GM23338 (cell line): Measurements from ENCODE around the gene VILL. TPM values are rescaled to one million over a fixed set of nuclear protein-coding genes. Genes with fewer than 3 reads are reported as not detected.
"Not testable (repeated sequence)": the region's sequence is repeated elsewhere in the genome, so short reads cannot be mapped to it uniquely, and the experiment has no call there.

Experiments used
- ATAC-seq: fragments of 200-7000 bp; cut with Tn5 transposase; 3 replicates; pipeline ENCODE4 v1.9.1; 2020
- DNase-seq: peaks from one replicate; pipeline ENCODE4 v3.0.0-alpha.2; 2015; ENCODE audit warnings: low spot score
- H2AFZ ChIP-seq: fragments of 200-600 bp; sonication (generic); 2 replicates; pipeline ENCODE4 v1.8.0; 2016; ENCODE audit warnings: antibody characterized with exemption, mild to moderate bottlenecking, moderate library complexity
- H3F3A ChIP-seq: fragments of 200-600 bp; sonication (generic); replicated peaks from 2 replicates; pipeline ENCODE4 v1.8.0; 2017; ENCODE audit warnings: antibody characterized with exemption, mixed run types, low read depth
- H3K27ac ChIP-seq: fragments of 200-600 bp; sonication (generic); 2 replicates; pipeline ENCODE4 v1.6.1; 2016; ENCODE audit warnings: low read depth
- H3K27me3 ChIP-seq: fragments of 200-600 bp; sonication (generic); 2 replicates; pipeline ENCODE4 v1.8.0; 2016; ENCODE audit warnings: mild to moderate bottlenecking, mixed run types, moderate library complexity; ENCODE audit not compliant: insufficient read depth
- H3K36me3 ChIP-seq: fragments of 200-600 bp; sonication (generic); 2 replicates; pipeline ENCODE4 v1.8.0; 2016; ENCODE audit warnings: mild to moderate bottlenecking; ENCODE audit not compliant: insufficient read depth
- H3K4me1 ChIP-seq: fragments of 200-600 bp; sonication (generic); 2 replicates; pipeline ENCODE4 v1.8.0; 2016; ENCODE audit warnings: mild to moderate bottlenecking, moderate library complexity; ENCODE audit not compliant: insufficient read depth
- H3K4me2 ChIP-seq: fragments of 200-600 bp; sonication (generic); 2 replicates; pipeline ENCODE4 v1.7.1; 2017; ENCODE audit warnings: mixed run types
- H3K4me3 ChIP-seq: fragments of 200-600 bp; sonication (generic); 2 replicates; pipeline ENCODE4 v1.6.1; 2016; ENCODE audit warnings: mixed run types
- H3K79me2 ChIP-seq: fragments of 200-600 bp; sonication (generic); replicated peaks from 2 replicates; pipeline ENCODE4 v1.8.0; 2017; ENCODE audit warnings: mild to moderate bottlenecking; ENCODE audit not compliant: insufficient read depth
- H3K9me2 ChIP-seq: fragments of 200-600 bp; sonication (generic); 2 replicates; pipeline ENCODE4 v1.8.0; 2017; ENCODE audit not compliant: insufficient read depth
- H4K20me1 ChIP-seq: fragments of 200-600 bp; sonication (generic); replicated peaks from 2 replicates; pipeline ENCODE4 v1.8.0; 2017; ENCODE audit warnings: mild to moderate bottlenecking; ENCODE audit not compliant: insufficient read depth
- H3K27ac Mint-ChIP-seq: 2 replicates; pipeline ENCODE4 v1.8.0; 2020; ENCODE audit warnings: inconsistent platforms, mild to moderate bottlenecking, moderate library complexity, mixed read lengths
- H3K27me3 Mint-ChIP-seq: 3 replicates; pipeline ENCODE4 v1.8.0; 2022; ENCODE audit warnings: low read depth, mild to moderate bottlenecking, moderate library complexity, mixed read lengths, inconsistent platforms; ENCODE audit not compliant: insufficient read depth, poor library complexity
- H3K36me3 Mint-ChIP-seq: 3 replicates; pipeline ENCODE4 v1.8.0; 2021; ENCODE audit warnings: low read depth, mild to moderate bottlenecking, inconsistent platforms, moderate library complexity, mixed read lengths
- H3K4me1 Mint-ChIP-seq: 3 replicates; pipeline ENCODE4 v1.8.0; 2020; ENCODE audit warnings: mild to moderate bottlenecking, inconsistent platforms, mixed read lengths
- H3K4me3 Mint-ChIP-seq: 3 replicates; pipeline ENCODE4 v1.8.0; 2021; ENCODE audit warnings: moderate library complexity, mild to moderate bottlenecking, inconsistent platforms, mixed read lengths
- H3K9me3 Mint-ChIP-seq: 3 replicates; pipeline ENCODE4 v1.8.0; 2020; ENCODE audit warnings: moderate library complexity, mild to moderate bottlenecking, inconsistent platforms, mixed read lengths
- POLR2AphosphoS5 ChIP-seq: IDR thresholded peaks from 2 replicates; pipeline ENCODE4 v1.6.1; 2016; ENCODE audit warnings: antibody characterized with exemption, low read depth
- ZNF114 ChIP-seq: fragments of 250-450 bp; sonication (Bioruptor Pico); IDR thresholded peaks from 2 replicates; pipeline ENCODE4 v1.5.0; 2020; ENCODE audit warnings: mild to moderate bottlenecking, moderate library complexity
- ZNF462 ChIP-seq: fragments of 250-450 bp; sonication (Bioruptor Pico); IDR thresholded peaks from 2 replicates; pipeline ENCODE4 v1.5.0; 2020; ENCODE audit warnings: mild to moderate bottlenecking, moderate library complexity
- polyA plus RNA-seq: library from polyadenylated mRNA; unstranded; fragments of >200 nt; fragmentation: Nextera tagmentation; extraction: Ambion mirVana; gene quantifications from 2 replicates; pipeline ENCODE4 v1.2.1, GENCODE V29; 2016
- total RNA-seq: library from RNA; depleted of rRNA; stranded (reverse); fragments of >200 nt; shearing (Covaris generic); gene quantifications from 2 replicates; pipeline ENCODE4 v1.2.3, GENCODE V29; 2014
- TF ChIP-seq, protein P1 (sequence below): IDR thresholded peaks from one replicate; pipeline ENCODE4 v1.6.1; 2018; ENCODE audit warnings: antibody characterized with exemption; ENCODE audit not compliant: unreplicated experiment

Gene VILL
- total and polyA plus RNA-seq, 2 experiments from 2014 or later: 2.7 to 9.8 TPM

- no peak for TF ChIP-seq ZNF462 (CRISPR knock-in tag)
- no peak for TF ChIP-seq POLR2AphosphoS5
- no peak for TF ChIP-seq ZNF114 (CRISPR knock-in tag)
- TF ChIP-seq, protein P1, sequence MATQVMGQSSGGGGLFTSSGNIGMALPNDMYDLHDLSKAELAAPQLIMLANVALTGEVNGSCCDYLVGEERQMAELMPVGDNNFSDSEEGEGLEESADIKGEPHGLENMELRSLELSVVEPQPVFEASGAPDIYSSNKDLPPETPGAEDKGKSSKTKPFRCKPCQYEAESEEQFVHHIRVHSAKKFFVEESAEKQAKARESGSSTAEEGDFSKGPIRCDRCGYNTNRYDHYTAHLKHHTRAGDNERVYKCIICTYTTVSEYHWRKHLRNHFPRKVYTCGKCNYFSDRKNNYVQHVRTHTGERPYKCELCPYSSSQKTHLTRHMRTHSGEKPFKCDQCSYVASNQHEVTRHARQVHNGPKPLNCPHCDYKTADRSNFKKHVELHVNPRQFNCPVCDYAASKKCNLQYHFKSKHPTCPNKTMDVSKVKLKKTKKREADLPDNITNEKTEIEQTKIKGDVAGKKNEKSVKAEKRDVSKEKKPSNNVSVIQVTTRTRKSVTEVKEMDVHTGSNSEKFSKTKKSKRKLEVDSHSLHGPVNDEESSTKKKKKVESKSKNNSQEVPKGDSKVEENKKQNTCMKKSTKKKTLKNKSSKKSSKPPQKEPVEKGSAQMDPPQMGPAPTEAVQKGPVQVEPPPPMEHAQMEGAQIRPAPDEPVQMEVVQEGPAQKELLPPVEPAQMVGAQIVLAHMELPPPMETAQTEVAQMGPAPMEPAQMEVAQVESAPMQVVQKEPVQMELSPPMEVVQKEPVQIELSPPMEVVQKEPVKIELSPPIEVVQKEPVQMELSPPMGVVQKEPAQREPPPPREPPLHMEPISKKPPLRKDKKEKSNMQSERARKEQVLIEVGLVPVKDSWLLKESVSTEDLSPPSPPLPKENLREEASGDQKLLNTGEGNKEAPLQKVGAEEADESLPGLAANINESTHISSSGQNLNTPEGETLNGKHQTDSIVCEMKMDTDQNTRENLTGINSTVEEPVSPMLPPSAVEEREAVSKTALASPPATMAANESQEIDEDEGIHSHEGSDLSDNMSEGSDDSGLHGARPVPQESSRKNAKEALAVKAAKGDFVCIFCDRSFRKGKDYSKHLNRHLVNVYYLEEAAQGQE: no peak
Measured at GRCh38 chr3:38032328-38032865, 41.8 kb downstream of the VILL start (continued).

- H3K27me3 ChIP-seq: peaks cover 36% of the 10 kb centered on the region
- H2AFZ ChIP-seq, H4K20me1 ChIP-seq, H3K9me3 Mint-ChIP-seq, H3K36me3 ChIP-seq, H3K4me3 ChIP-seq, H3K36me3 Mint-ChIP-seq, H3K79me2 ChIP-seq, H3K4me1 ChIP-seq, H3K4me2 ChIP-seq, H3K27ac Mint-ChIP-seq, H3K4me3 Mint-ChIP-seq, H3F3A ChIP-seq, ATAC-seq, H3K9me2 ChIP-seq, H3K27ac ChIP-seq, DNase-seq: not testable (repeated sequence)
- H3K27me3 Mint-ChIP-seq: peaks cover 25% of the 10 kb centered on the region
- peaks cover 12% of the 10 kb centered on the region for H3K4me1 Mint-ChIP-seq
Measured at GRCh38 chr3:38033586-38033985, 43.0 kb downstream of the VILL start.

- peaks cover 36% of the 10 kb centered on the region for H3K27me3 ChIP-seq
- not testable (repeated sequence) for H3K27ac ChIP-seq, H3K4me1 ChIP-seq, H3K4me2 ChIP-seq, H4K20me1 ChIP-seq, H3F3A ChIP-seq, H3K9me2 ChIP-seq, H3K79me2 ChIP-seq, H3K36me3 Mint-ChIP-seq, DNase-seq, ATAC-seq, H3K4me3 Mint-ChIP-seq, H3K4me3 ChIP-seq, H3K36me3 ChIP-seq, H2AFZ ChIP-seq, H3K9me3 Mint-ChIP-seq, H3K27ac Mint-ChIP-seq
- peaks cover 26% of the 10 kb centered on the region for H3K27me3 Mint-ChIP-seq
- peaks cover 16% of the 10 kb centered on the region for H3K4me1 Mint-ChIP-seq
Measured at GRCh38 chr3:38034335-38034734, 43.7 kb downstream of the VILL start.
